GM19328 (cell line): ENCODE measurements around the gene MKX.

Source experiments
- ATAC-seq: cut with Tn5 transposase; IDR thresholded peaks from one replicate; pipeline ENCODE4 v1.9.1; 2021; ENCODE audit warnings: mild to moderate bottlenecking, moderate library complexity; ENCODE audit not compliant: unreplicated experiment

The MKX gene

DNA sequence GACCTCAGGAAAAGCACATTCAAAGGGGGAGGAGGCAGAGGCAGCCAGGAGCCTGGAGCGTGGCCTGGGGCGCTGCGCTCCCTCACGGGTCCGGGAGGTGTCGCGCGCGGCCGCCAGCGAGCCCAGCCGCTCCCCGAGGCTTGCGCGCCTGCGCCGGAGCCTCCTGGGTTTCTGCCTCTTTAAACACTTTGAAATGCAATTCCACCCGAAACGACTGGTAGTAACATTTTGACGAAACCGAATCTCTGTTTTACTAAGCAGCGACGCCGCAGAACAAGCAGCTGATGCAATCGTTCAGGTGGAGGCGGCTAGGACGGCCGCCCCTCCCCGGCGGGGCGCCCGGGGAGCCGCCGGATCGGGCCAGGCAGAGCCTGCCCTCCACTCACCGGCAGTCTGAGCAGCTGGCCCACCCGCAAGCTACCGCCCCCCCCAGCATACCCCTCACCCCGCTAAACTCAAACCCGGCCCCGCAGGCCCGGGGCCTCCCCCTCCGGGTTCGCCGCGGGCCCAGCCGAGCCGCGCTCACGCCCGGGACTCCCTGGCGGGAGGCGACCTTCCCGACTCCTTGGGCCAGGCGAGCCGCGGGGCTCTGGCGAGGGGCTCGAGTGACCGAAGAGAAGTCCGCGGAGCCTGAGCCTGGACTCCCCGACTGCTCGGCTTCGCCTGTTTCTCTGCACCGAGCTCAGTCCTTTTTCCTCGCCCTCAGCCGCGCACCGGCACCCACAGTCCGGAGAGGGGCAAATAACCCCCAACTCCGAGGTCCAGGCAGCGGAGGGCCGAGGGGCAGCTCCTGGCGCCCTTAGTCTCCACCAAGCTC lies 3.2 kb downstream of the MKX start:
- ATAC-seq: peak; percentile 89

DNA sequence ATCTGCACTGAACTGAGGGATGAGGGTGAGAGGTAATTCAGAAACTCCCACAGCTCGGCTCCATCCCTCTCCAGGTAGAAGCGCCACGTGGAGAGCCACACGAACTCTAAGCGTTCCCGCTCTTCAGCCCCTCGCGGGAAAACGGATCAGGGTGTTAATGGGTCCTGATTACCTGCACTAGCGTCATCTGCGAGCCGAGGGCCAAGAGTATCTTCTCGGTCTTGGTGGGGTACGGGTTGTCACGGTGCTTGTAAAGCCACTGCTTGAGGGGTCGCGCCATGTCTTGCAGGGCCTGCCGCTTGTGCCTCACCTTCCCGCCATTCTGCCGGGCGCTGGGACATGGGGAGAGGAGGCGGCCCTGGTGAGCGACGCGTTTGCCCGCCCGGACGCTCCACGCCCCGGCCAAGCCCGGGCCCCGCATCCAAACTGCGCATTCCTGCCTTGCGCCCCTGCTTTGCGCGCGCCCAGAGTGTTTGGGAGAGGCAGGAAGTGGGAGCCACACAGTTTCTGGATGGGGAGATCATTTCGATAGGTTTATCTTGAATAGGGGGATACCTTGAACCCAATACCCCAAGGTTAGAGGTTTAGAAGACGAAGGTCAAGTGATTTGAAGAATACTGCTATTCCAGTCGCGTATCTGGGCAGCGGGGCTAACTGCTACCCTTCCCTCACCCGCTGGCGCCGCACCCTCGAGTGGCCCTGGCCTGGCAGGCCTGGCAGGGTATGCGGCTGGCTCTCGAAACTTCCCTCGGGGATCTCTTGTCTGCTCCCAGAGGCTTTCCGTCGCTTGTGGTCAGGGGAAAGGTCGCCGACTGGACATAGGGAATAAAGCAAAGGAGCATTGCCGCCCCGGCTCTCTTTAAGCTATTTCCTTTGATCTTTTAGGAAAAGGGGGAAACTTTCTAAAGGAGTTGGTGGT lies 4.2 kb downstream of the MKX start:
- ATAC-seq: no peak

DNA sequence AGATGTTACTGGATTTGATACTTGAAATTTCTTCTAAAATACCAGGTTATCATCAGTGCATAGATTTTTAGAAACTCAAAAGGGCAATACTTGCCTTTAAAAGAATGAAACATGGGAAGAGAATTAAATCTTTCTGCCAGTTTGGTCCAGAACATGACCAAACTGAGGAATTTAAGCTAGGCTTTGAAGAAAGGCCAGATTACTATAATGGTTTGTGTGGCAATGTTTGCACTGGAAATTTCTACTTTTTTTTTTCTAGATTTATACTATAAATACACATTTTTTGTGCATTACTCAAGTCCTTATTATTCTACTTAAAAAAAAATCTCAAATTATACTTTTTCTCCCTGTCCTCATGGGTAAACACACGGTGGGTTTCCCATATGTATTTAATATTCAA lies 9.2 kb downstream of the MKX start:
- no peak for ATAC-seq

DNA sequence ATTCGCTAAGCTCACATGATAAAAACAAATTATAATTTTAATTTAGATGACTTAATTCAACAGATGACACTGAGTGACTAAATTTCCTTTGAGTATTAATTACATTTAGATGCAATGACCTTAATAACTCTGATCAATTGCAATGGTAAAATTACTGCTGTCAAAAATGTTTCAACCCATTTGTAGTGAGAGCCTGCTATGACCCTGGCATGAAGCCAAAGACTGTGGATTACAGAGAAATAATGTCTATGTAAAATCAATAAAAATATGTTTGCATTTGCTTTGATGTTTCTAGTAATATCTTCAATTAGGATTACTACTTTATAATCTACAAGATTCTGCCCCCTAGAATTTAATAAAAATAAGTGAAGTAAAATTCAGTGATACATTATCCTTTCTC lies 15.6 kb downstream of the MKX start:
- no peak for ATAC-seq

DNA sequence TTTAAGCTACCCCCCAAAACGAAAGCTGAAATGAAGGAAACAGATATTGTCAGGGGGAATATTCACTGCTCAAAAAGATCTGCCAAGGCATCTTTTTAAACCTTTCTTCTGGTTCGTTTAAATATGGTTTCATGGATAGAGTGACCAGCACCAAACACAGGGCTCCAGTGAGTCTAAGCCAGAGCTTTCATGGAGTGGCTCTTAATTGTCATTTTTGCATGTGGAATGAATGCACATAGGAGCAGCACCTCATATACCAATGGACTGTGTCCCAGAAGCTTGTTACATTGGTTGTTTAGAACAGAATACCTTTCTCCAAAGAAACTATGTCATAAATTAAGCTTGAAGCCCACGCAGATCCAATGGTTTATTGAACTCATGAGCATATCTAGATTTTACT lies 17.3 kb downstream of the MKX start:
- ATAC-seq: no peak

DNA sequence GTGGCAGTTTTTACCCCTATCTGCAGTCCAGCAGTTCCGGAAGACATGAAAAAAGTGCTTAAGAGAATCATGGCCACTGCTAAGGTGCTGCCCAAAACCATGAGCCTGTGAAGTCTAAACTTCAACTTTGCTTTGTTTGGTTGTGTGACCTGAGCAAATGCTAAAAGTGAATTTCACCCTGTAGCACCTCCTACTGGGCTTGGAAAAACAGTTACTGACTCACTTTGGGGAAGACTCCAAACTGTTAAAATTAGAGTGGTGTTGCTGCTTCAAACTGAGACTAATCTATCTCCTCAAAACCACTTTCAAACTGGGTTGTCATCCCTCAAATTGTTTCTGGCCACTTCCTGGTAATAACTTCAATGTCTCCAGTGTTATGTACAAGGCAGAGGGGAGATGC lies 21.3 kb downstream of the MKX start:
- no peak for ATAC-seq

DNA sequence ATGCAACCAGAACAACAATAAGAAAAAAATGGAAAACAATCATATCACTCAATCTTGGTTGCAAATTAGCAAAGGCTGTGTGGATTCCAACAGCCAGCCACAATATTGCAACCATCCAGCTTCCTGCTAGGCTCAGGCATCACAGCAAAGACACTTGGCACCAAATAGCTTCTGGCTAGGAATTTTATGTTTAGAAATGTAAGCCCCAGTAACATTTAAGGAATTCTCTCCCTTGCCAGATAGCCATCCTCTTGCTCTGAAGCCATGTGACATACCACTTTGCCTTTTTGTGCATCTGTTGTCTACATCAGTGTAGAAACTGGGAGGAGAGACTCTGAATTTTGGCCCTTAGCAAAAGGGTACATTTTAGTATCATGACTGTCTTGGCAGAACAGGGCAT lies 22.2 kb downstream of the MKX start:
- ATAC-seq: no peak

DNA sequence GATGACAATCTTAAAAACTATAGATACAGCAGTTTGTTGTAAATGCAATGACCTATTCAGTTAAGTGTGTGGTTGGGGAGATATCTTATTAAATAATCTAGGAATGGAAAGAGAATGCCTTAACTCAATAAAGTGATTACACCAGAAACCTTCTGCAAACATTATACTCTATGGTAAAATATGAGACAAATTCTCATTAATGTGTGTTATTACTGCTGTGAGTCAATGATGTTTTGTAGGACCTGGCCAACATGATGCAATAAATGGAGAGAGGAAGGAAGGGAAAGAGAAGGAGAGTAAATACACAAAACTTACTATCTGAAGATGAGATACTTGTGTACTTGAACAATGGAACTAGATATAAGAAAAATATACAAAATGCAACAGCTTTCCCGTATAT lies 25.1 kb downstream of the MKX start:
- ATAC-seq: no peak

DNA sequence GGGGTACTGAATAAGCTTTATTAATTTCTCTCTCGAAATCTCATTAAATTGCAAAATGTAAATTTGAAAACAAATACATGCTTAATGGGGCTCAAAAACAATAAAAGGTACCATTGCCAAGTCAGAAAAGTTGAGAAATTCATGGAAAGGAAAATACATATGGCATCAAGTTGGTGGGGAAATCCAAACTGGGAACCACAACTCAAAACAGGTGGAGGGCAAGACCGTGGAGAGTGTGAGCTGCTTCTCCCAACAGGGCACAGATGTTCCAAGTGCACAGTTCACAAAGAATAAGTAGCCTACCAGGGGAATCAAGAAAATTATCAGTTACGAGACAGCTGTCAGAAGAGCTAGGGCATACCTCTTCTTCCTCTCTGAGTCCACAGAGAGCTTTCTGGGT lies 26.6 kb downstream of the MKX start:
- ATAC-seq: no peak

DNA sequence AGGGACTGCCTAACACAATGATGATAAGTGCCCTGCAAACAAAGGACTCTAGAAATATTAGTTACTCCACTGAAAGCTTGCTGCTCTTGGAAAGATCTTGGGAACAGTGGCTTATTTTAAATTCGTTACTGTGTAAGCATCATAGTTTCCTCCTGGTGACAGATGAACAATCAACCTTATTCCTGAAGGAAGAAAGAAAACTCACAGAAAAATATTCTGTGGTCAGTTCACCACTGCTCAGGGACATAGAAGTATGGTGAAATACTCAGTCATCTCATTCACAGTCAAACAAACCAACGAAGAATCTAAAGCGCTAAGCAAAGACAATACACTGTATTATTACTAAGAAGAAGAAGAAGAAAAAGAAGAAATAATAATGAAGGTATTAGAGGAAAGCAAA lies 27.8 kb downstream of the MKX start:
- ATAC-seq: no peak

DNA sequence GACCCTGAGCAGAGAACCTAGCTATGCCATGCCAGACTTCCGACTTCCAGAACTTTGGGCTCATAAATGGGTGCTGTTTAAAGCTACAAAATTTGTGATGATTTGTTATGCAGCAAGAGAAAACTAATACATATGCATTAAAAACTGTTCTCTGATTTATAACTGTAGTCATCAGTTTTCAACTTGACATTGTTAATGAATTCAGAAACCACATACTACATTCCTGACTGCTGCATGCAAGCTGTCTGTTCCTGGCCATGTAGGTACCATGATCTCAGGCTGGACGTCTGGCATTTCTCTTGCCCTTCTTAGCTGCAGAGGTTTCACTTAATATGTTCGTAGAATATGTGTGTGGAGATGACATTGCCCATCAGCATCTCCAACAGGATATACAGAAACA lies 28.4 kb downstream of the MKX start:
- no peak for ATAC-seq

DNA sequence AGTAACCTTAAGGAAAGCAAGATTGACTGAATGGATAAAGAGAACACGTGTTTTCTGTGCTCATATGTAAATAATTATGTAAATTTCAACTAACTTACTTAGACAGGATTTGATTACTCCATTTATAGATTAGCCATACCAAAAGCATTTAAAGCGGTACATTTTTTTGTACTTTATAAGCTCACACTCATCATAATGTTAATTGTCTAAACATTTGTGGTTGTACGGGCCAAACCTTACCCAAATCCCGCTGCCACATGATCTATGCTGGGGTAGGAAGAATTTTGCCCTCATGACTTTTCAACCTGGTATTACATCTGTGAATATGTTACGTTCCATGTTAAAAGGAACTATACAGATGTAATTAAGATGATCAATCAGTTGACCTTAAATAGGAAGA lies 29.1 kb downstream of the MKX start:
- no peak for ATAC-seq

DNA sequence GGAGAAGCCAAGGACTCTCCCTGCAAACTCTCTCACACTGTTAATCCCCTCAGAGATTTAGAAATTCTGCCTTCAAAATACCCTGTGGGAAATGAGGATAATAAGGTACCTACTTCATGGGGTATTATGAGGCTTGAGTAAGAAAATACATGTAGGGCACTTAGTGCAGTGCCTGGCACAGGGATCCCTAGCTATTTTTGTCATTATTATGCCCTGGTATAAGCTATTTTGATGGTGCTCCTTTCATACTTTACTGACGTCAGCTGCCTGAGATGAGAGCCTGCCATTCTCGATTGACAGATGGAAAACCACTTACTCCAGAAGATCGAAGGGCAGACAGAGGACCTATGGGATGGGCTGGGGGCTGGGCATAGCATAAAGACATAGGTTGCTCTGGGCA lies 30.1 kb downstream of the MKX start:
- no peak for ATAC-seq

DNA sequence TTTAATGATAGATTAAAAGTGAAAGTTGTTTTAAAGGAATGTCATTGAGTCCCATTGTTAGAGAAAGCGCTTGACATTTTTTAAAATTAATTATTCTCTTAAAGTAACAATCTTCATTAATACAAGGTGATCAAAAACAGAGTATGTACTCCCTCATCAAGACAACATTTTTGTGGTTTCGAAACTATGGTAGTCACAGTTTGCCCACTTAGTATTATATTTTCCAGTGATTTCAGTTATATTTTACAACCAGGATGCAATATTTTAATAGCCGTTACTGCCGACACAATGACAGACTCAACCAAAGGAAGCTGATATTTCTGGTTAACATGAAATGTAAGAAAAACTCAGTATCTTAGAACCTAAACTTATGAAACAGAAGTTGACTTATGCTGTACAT lies 31.3 kb downstream of the MKX start:
- ATAC-seq: no peak

DNA sequence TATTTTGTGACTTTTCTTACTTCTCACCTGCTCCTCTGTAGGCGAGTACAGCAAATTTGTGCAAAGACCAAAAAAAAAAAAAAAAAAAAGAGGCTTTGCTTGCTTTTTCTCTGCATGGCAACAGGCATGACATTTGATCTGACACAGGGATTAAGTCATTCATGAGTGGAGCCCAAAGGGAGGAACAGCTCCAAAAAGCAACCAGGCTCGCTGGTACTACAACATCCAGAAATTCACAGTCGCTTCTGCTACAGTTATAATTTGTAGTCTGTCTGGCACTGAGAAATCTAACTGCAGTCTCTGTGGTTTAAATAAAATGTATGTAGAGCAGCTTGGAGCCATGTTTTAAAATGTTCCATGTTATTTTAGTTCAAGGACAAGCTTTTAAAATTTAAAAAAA lies 31.7 kb downstream of the MKX start:
- ATAC-seq: no peak

DNA sequence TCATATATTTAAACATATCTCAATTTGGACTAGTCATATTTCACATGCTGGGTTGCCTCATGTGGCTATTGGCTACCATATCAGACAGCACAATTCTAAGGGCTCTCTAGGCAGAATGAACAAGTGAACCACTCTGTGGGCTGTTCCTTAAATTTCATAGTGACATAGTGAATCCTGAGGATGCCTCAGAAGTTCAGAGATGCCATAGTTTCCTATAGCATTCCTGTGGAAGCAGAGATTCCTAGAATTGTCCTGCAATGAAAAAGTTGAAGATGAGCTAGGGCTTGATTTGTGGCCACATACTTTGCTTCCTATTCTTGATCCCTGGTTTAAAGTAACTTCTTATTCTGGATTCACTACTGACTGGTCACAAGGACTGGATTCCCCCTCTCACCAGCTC lies 35.6 kb downstream of the MKX start:
- no peak for ATAC-seq

DNA sequence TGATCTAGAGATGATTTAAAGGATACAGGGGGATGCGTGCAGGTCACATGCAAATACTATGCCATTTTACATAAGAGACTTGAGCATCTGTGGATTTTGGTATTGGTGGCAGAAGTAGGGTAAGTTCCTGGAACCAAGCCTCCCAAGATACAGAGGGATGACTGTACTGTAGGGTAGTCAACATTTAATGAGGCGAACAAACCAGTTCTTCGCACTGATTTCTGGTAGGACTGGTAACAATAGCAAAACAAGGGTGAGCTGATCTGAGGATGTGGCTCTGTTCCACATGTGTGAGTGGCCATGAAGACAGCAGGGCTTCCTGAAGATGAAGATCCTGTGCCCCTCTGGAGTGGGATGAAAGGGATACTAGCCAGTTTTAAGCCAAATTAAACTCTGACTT lies 36.3 kb downstream of the MKX start:
- ATAC-seq: no peak

DNA sequence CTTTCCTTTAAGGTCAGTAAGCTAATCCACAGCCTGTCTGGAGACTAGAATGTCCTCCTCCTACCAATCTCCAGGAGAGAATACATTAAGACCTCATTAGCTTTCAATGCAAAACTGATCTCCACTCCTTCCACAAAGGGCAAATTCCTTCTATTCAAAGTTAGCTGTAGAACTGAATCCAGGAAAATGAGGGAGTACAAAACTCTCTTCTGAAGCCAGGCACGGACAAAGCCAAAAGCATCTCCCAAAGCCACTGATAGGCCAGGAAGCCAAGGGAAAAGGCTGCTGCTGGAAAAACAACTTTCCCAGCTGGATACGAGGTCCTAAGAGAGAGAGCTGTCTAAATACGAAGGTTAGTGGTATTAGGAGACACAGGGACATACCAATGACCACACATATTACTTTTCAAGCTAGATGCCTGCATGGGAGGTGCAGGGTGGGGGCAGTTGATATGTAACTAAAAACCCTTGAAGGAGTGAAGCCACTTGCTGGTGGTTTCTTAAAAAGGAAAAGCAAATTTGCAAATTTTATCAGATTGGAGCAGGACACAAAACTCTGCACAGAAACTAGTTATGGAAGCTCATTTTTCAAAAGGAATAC lies 43.6 kb downstream of the MKX start:
- no peak for ATAC-seq

DNA sequence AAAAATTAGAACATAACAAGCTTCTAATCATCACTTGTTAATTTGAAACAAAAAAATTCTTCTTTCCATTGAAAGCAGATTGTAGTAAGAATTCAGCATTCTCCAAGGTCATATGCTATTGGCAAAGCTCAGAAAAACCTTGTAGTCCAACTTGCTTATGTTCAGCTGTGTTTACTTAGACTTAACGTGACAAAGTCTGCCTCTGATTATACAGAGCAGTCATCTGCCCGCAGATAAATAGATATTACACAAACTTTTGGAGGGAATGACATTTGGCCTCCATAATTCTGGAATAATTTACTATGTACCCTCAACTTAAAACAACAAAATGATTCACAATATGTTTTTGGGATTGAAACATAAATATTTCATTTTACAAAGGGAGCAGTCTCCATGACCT lies 45.8 kb downstream of the MKX start:
- ATAC-seq: no peak

DNA sequence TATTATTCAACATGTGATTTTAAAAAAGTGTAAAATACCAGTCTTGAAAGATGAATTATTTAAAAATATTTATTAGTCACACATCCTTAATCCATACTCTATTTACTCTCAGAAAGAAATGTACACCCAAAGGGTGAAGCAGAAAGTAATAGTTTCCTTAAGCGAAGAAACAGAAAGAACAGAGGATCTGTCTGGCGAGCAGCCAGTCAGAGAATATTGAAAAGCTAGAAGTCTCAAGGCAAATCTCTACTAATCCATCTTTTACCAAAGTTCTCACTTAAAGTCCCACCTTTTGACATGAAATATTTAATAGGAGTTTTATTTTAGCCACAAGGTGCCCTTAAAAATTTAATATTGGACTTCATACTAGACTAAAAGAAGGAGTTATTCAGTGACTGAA lies 46.7 kb downstream of the MKX start:
- no peak for ATAC-seq

DNA sequence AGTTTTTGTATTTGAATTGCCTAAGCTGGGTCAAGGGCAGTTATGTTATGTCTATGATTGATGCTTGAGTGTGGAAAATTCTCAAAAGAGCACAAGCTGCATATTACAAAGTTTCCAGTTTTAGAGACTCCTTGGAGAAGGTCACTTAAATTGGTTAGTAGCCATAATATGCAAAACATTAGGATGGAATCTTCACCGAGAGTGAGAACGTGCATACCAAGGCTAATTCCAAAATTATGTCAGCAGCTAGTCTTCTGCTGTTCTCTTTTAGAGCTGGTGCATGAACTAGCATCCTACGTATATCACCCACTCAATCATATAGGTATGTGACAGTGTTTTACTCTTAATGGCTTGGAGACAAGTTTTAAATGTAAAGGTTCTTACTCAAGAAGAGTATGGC lies 49.2 kb downstream of the MKX start:
- ATAC-seq: no peak

DNA sequence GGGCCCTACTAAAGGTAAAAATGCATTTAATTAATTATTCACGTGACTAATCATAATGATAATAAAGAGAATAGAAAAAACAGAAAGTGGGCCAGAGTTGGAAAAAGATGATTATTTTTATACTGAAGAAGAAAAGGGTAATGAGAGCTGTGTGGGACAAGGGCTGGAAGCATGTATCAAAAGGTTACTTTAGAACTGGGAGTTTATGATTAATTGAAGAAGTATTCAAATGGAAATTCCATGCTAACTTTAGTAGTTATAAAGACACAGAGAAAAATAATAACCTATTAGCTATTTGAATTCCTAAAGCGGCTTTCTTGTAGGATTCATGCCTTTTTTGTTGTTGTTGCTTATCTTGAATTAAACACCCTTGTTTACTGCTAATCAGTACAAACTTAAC lies 49.9 kb downstream of the MKX start:
- no peak for ATAC-seq
